HL-60 (cell line): ENCODE results near the gene SAP130.

Source experiments
- CTCF ChIP-seq: IDR thresholded peaks from one replicate; pipeline ENCODE4 v1.5.1; 2011; ENCODE audit warnings: low read length, control low read depth, inconsistent platforms; ENCODE audit not compliant: insufficient read depth
- GABPA ChIP-seq: IDR thresholded peaks from 2 replicates; pipeline ENCODE4 v1.6.1; 2012; ENCODE audit warnings: low read depth
- POLR2AphosphoS5 ChIP-seq: IDR thresholded peaks from 2 replicates; pipeline ENCODE4 v1.6.1; 2012; ENCODE audit warnings: low read depth
- REST ChIP-seq: IDR thresholded peaks from 2 replicates; pipeline ENCODE4 v1.6.1; 2012; ENCODE audit warnings: low read depth; ENCODE audit not compliant: insufficient replicate concordance
- SPI1 ChIP-seq: IDR thresholded peaks from 2 replicates; pipeline ENCODE4 v1.6.1; 2012; ENCODE audit warnings: low read depth, mild to moderate bottlenecking, borderline replicate concordance

GRCh38 chr2:127953849-127954248 lies 74.0 kb downstream of the SAP130 start:
- TF ChIP-seq CTCF (no peak), REST (no peak), POLR2AphosphoS5 (no peak), SPI1 (no peak), GABPA (no peak)
